HG03342 (cell line): Measurements from ENCODE around the gene TMPRSS9.

Source experiments
- ATAC-seq: cut with Tn5 transposase; IDR thresholded peaks from one replicate; pipeline ENCODE4 v1.9.1; 2021; ENCODE audit warnings: mild to moderate bottlenecking, moderate library complexity; ENCODE audit not compliant: unreplicated experiment

Gene TMPRSS9

GRCh38 chr19:2359992-2360685, at the start of gene TMPRSS9:
TSS of gene TMPRSS9 (plus strand) at chr19:2360265. CDS start at chr19:2389786, 29,521 bp downstream.
- ATAC-seq: no peak

GRCh38 chr19:2311093-2311492, 49.0 kb upstream of the TMPRSS9 start:
- no peak for ATAC-seq

- no peak for ATAC-seq
Observed at GRCh38 chr19:2312820-2313501, 47.1 kb upstream of the TMPRSS9 start.

GRCh38 chr19:2315121-2315817, 44.8 kb upstream of the TMPRSS9 start:
- no peak for ATAC-seq

- ATAC-seq: no peak
Observed at GRCh38 chr19:2315818-2316353, 44.2 kb upstream of the TMPRSS9 start.

- ATAC-seq: no peak
Observed at GRCh38 chr19:2317300-2317699, 42.8 kb upstream of the TMPRSS9 start.

- no peak for ATAC-seq
Observed at GRCh38 chr19:2317756-2318155, 42.3 kb upstream of the TMPRSS9 start.

GRCh38 chr19:2318923-2319322, 41.1 kb upstream of the TMPRSS9 start:
- no peak for ATAC-seq

GRCh38 chr19:2319551-2319950, 40.5 kb upstream of the TMPRSS9 start:
- ATAC-seq: no peak

- ATAC-seq: no peak
Observed at GRCh38 chr19:2320049-2320448, 40.0 kb upstream of the TMPRSS9 start.

GRCh38 chr19:2320939-2321338, 39.1 kb upstream of the TMPRSS9 start:
- no peak for ATAC-seq

GRCh38 chr19:2321565-2322283, 38.3 kb upstream of the TMPRSS9 start:
- no peak for ATAC-seq

- no peak for ATAC-seq
Observed at GRCh38 chr19:2323707-2324106, 36.4 kb upstream of the TMPRSS9 start.

GRCh38 chr19:2324220-2324948, 35.7 kb upstream of the TMPRSS9 start:
- ATAC-seq: no peak

GRCh38 chr19:2325281-2326046, 34.6 kb upstream of the TMPRSS9 start:
- no peak for ATAC-seq

GRCh38 chr19:2326699-2327360, 33.2 kb upstream of the TMPRSS9 start:
- ATAC-seq: no peak

- no peak for ATAC-seq
Observed at GRCh38 chr19:2327773-2328400, 32.2 kb upstream of the TMPRSS9 start.

- peak; percentile 57 for ATAC-seq
Observed at GRCh38 chr19:2328401-2329148, 31.5 kb upstream of the TMPRSS9 start, which contains the start of the genes LSM7 and SPPL2B. TSS of gene LSM7 (minus strand) at chr19:2328586. CDS start at chr19:2328566, 20 bp downstream. TSS of gene SPPL2B (plus strand) at chr19:2328684. CDS start at chr19:2328710, 26 bp downstream.
